Stimulated activated CD4-positive, alpha-beta T cell treated with anti-CD3 and anti-CD28 coated beads, Interleukin-1b, Interleukin-23, amount 100 ng/mL, for 48 hours (primary cell): ENCODE data around the gene LRIG3.
"Not testable (repeated sequence)": the region's sequence is repeated elsewhere in the genome, so short reads cannot be mapped to it uniquely, and the experiment has no call there.

Experiments used
- DNase-seq: peaks from one replicate; pipeline ENCODE4 v3.0.0-alpha.2; 2020

LRIG3 gene, protein sequence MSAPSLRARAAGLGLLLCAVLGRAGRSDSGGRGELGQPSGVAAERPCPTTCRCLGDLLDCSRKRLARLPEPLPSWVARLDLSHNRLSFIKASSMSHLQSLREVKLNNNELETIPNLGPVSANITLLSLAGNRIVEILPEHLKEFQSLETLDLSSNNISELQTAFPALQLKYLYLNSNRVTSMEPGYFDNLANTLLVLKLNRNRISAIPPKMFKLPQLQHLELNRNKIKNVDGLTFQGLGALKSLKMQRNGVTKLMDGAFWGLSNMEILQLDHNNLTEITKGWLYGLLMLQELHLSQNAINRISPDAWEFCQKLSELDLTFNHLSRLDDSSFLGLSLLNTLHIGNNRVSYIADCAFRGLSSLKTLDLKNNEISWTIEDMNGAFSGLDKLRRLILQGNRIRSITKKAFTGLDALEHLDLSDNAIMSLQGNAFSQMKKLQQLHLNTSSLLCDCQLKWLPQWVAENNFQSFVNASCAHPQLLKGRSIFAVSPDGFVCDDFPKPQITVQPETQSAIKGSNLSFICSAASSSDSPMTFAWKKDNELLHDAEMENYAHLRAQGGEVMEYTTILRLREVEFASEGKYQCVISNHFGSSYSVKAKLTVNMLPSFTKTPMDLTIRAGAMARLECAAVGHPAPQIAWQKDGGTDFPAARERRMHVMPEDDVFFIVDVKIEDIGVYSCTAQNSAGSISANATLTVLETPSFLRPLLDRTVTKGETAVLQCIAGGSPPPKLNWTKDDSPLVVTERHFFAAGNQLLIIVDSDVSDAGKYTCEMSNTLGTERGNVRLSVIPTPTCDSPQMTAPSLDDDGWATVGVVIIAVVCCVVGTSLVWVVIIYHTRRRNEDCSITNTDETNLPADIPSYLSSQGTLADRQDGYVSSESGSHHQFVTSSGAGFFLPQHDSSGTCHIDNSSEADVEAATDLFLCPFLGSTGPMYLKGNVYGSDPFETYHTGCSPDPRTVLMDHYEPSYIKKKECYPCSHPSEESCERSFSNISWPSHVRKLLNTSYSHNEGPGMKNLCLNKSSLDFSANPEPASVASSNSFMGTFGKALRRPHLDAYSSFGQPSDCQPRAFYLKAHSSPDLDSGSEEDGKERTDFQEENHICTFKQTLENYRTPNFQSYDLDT

DNA sequence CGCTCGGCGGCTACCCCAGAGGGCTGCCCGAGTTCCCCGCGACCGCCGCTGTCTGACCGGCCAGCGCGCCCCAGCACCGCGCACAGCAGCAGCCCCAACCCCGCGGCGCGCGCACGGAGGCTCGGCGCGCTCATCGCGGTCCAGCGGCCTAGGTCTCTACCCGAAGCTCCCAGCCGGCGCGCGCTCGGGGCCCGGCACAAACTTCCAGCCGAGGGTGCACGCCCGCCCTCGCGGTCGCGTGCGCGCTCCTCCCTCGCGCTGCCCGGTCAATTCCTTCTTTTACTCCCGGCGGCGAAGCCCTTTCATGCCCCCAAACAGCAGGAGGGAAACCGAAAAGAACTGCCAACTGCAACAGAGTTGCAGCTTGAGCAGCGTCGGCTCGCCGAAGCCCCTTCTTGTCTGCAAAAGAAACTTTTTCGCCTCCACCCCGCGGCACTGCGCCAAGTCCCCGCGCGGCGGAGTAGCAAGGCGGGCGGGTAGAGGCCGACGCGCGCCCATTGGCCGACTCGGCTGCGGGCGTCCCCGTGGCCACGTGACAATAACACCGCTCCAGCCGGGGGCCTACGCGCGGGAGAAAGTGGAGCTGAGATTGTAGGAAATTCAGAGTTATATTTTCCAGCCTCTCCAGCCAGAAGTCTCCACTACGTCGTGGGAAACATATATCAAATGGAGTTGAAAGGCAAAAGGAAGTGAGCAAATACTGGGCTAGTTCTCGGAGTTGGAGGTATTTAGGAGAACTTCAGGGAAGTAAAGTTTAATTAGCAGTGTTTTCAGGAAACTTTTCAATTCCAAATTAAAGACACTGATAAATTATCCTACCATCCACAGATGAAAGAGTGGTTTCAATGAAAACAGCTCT is at the start of gene LRIG3:
Gene LRIG3 (minus strand): TSS at position 403 of the 859 bp plus-strand sequence. CDS start 269 bp downstream, at position 134.
- DNase-seq: no peak

DNA sequence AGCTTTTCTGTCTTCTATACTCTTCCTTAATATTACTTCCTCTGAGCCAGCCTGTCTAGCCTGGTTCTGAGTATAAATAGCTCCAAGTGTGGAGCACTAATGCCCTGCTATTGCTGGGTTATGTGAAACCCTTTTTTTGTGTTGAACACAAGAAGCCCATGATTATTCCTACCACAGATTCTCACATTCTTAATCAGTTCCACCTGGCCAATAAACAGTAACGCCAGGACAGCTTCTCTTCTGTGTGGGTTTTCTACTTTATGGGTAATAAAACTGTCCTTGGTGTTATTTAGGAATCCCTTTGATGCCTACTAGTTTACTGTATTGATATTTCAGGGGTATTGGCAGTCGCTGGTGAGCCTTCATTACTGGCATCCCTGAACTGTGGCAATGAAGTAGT is 48.9 kb upstream of the LRIG3 start:
- DNase-seq: no peak

DNA sequence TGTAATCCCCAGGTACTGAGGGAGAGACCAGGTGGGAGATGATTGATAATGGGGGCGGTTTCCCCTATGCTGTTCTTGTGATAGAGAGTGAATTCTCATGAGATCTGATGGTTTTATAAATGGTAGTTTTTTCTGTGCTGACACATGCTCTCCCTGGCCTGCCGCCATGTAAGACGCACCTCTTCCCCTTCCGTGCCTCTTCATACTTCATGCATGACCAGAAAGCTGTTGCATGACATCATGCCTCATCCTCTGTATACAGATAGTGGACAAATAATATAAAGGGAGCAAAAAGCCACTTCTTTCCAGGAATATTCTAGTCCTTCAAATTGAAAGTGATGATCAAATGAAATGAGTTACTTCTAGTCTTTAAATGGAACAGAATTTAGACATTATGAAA is 47.3 kb upstream of the LRIG3 start:
- no peak for DNase-seq

DNA sequence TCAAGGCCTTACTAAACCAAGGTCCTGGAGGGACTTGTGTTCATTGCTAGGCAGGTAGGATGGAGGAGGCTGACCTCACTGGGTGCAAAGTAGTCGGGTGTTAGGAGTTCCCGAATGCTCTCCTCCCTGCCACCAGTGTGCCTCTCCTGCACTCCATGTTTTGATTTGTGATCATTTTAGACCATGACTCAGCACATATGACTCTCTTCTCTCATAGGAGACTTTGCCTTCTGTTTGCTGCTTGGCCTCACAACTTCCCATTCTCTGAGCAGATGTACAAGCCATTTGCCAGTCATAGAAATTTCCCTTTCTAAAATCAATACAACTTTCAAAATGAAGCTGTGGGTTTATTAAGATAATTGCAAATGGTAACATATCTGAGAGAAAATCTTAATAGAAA is 46.6 kb upstream of the LRIG3 start:
- DNase-seq: no peak

DNA sequence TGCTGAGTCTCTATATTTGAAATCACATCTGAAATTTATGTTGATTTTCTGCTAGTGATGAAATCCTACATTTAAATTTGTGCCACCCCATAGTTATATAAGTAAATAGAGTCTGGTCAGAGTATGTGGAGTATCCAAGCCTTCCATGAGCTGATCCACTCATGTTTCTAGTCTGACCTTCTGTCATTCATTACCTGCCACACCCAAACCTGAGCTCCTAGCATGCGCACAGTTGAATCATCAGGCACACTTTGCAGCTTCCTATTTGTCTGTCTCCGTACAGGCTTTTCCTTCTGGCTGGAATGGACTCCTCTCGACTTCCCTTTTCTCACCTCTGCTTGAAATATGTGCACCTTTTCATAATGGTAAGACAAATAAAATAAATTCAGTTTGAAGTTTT is 45.3 kb upstream of the LRIG3 start:
- no peak for DNase-seq

DNA sequence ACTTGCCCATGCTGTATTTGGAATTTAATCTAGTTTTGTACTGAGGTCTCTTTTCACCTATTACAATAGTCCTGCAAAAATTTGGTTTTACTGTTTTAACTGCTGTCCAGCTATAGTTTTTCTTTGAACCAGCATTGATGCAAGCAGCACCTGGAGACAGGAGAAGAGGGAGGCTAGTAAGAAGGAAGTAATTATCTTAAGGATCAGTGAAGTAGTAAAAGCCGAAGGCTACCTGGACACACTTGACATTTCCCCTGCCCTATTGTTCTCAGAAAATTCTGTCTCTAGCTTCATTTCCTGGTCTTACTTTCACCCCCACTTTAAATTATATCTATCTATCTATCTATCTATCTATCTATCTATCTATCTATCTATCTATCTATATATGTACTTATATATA is 43.5 kb upstream of the LRIG3 start:
- no peak for DNase-seq

DNA sequence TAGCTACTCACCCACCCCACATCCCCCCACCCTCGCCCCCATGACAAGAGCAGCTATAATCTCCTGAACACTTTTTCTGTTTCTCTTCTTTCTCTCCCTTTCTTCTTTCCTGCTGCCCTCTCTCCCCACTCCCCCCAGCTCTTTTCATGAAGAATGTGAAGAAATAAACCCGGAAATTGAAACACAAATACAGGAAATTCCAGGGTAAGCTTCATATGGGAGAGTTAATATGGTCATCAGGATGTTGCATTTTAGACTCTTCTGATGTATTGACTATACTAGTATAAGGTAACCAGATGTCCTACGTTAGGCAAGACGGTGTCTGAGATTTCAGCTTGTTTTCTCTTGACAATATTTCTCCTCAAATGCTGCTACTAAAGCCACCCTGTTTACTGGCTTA is 41.6 kb upstream of the LRIG3 start:
- DNase-seq: no peak

DNA sequence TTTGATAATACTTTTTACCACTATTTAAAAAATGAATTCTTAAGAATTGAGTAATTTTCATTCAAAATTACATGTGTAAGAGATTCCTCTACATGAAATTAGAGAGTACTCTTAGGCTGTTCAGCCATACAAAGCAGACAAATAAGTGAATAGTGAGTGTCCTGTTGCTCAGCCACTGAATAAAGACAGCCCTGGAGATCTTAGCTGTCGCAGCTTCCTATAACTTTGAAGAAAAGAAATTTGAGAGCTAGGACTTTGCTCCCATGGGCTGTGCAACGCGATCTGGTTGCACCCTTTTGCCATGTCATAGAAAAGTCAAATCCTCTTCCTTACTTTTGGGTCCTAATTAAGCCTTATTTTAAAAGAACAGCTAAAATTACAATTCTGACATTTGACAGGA is 40.9 kb upstream of the LRIG3 start:
- no peak for DNase-seq

DNA sequence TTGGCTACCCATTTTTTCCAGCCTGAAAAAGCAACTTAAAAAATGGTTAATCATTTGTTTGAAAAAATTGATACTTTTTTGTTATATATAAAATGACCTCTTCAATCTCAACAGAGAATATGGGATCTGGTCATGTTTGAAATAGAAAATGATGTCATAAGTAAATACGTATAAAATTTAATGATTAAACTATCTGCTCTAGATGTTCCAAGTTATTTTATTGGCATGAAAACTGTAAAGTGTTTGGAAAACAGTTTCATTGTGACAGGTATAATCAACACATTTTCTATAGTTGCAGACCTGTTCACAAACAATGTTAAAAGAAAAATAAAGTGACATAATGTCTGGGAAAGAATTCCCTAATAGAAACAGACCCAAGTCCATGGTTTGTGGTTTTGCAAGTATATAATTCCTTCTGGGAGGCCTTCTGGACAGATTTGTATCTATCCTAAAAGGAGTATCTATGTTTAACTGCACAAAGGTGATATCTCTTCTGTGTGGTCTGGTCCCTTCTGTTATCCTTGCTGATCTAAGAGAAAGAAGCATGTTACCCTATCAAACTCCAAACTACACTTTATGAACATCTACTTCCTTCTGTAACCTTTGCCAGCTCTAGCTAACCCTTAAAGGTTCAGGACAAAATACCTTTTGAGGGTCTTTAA is 39.5 kb upstream of the LRIG3 start:
- no peak for DNase-seq

DNA sequence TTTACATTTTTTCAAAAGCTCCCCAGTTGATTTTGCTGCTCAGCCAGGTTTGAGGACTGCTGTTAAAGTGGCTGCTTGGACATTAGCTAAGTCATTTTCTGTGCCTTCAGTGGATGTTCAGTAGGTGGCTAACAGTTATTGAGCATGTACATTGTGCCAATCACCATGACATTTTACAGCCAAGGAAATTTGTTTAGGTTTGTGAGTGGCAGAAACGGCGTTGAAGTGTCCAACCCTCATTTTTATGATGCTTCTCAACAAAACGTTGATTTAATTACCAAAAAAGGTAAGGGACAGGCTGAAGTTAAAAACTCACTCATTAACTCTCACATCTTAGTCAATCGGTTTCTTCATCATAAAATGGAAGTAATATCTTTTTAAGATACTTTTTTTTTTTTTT is 37.0 kb upstream of the LRIG3 start:
- no peak for DNase-seq

DNA sequence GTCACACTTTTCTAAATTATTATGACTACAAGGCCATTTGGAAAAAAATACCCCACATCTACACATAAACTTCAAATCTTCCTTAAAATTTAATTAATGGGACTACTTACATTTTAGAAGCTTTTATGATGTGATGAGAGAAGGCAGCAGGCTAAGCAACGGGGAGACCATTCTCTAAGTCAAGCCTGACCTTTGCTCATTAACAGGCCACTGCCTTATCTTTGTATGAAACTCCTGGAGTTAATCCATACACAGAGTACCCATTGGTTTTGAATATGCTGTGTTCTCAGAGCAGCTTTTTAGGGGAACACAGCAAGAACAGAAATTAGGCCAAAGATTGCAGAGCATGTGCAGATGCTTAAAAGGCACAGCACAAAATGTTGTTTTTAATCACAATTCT is 35.5 kb upstream of the LRIG3 start:
- no peak for DNase-seq

DNA sequence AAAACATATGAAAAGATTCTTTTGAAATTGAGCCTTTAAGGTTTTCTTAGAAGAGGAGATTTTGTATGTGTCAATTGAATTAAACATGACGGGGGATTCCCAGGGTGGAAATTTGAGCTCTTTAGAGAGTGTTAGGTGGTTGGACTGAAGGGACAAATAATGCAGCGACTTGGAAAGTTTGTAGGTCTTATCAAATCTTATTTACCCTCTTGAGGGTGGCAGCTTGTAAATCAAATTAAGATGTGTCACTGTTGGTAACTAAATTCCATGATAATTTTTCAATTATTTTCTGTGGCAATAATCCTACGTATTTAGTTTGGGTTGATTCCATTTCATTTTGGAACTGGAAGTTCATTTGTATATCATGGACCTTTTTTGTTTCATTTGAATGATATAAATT is 33.7 kb upstream of the LRIG3 start:
- DNase-seq: no peak

DNA sequence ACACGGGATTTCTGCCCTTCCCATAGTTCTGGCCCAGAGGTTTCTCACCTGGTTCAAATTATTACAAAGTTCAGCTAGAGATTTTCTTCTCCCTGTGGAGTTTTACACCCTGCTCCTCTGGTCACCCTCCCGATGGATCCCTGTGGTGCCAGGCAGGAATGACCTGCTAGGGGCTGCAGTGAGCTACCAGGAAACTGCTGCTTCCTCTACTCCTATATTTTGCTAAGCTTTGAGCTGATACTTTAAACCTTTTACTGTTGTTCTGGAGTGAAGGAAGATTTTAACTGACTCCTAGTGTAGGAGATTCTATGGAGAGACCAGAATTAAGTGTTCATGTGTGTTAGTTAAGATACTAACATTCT is 30.4 kb upstream of the LRIG3 start:
- no peak for DNase-seq

DNA sequence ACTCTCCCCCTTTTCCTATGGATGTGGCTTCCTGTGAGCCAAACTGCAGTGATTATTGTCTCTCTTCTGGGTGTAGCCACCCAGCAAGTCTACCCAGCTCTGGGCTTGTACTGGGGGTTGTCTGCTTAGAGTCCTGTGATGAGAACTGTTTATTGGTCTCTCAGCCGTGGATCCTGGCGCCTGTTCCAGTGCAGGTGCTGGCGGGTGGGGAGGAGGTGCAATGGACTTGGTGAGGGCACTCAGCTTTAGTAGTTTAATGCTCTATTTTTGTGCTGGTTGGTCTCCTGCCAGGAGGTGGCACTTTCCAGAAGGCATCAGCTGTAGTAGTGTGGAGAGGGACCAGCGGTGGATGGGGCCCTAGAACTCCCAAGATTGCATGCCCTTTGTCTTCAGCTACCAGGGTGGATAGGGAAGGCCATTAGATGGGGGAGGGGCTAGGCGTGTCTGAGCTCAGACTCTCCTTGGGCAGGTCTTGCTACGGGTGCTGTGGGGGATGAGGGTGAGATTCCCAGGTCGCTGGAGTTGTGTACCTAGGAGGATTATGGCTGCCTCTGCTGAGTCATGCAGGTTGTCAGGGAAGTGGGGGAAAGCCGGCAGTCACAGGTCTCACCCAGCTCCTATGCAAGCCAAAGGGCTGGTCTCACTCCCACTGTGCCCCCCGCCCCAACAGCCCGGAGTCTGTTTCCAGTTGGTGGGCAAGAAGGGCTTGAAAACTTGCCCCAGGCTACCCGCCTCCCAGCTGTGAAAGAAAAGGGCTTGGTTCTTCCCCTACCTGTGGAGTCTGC is 29.8 kb upstream of the LRIG3 start:
- DNase-seq: not testable (repeated sequence)

DNA sequence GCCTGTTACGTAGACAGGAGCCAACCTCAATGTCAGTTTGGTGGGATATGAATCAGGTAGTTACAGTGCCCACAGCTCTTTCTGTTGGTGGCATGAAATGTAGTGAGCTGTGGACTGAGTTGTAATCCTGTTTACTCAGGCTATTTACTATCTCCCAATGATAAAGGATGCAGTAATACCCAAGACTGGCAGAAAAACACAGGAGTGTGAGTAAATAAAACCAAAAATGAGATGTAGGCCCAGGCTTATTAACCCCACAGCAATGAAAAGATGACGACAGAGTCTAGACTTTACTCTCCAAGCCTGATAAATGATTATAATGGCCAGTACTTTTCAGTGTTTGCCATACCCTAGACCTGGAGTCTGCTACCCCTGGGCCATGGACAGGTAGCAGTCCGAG is 22.8 kb upstream of the LRIG3 start:
- DNase-seq: no peak

DNA sequence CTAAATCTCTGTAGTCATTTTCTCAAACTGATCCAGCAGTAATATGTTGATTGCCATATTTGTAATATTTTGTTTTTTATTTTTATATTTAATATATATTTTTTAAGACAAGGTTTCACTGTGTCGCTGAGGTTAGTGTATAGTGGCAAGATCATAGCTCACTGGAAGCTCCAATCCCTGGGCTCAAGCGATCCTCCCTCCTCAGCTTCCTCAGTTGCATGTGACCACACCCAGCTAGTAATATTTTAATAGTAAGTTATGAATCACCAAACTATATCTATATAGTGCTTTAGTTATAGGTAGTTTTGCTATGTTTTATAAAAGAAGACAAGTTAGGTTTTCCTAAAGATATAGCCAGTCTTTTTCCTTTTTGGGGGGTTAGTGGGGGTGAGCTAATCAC is 22.0 kb upstream of the LRIG3 start:
- no peak for DNase-seq

DNA sequence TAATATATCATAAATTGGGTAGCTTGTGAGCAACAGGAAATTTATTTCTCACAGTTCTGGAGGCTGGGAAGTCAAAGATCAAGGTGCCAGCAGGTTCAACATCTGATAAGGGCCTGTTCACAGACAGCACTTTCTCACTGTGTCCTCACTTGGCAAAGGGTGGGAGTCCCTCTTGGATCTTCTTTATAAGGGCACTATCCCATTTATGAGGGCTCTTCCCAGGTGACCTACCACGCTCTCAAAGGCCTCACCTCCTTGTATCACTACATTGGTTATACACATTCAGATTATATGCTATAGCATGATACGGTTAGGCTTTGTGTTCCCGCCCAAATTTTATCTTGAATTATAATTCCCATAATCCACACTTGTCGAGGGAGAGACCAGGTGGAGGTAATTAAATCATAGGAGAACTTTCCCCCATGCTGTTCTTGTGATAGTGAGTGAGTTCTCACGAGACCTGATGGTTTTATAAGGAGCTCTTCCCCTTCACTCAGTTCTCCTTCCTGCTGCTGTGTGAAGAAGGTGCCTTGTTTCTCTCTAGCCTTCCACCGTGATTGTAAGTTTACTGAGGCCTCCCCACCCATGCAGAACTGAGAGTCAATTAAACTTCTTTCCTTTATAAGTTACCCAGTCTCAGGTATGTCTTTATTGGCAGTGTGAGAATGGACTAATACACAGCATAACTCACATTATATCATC is 19.2 kb upstream of the LRIG3 start:
- no peak for DNase-seq

DNA sequence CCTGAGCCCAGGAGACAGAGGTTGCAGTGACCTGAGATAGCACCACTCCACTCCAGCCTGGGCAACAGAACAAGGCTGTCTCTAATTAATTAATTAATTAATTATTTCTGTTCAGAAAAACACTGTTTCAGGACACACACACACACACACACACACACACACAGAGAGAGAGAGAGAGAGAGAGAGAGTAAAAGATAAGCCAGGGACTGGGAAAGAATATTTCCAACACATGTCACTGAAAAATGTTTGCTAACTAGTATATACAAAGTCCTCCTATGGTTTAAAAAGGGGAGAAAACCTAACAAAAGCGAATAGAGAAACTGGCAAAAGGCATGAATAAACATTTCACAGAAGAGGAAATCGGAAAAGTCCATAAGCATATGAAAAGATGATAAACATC is 18.1 kb upstream of the LRIG3 start:
- no peak for DNase-seq

DNA sequence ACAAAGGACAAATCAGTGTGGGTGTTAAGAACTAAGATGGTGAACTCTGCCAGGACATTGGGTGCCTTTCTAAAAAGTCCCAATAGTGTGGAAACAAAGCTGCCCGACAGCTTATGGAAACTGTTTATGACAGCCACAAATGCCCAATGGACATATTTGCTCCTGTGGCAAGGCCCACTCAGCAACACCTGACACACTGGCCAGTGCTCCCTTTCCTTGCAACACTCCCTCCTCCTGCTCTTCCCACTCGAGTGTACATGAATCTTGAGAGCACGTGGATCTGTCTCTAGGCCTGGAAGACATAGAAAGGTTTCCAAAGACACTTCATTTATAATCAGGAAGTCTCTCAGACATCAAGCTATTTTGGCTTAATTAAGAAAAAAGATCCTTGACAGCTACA is 14.2 kb upstream of the LRIG3 start:
- no peak for DNase-seq

DNA sequence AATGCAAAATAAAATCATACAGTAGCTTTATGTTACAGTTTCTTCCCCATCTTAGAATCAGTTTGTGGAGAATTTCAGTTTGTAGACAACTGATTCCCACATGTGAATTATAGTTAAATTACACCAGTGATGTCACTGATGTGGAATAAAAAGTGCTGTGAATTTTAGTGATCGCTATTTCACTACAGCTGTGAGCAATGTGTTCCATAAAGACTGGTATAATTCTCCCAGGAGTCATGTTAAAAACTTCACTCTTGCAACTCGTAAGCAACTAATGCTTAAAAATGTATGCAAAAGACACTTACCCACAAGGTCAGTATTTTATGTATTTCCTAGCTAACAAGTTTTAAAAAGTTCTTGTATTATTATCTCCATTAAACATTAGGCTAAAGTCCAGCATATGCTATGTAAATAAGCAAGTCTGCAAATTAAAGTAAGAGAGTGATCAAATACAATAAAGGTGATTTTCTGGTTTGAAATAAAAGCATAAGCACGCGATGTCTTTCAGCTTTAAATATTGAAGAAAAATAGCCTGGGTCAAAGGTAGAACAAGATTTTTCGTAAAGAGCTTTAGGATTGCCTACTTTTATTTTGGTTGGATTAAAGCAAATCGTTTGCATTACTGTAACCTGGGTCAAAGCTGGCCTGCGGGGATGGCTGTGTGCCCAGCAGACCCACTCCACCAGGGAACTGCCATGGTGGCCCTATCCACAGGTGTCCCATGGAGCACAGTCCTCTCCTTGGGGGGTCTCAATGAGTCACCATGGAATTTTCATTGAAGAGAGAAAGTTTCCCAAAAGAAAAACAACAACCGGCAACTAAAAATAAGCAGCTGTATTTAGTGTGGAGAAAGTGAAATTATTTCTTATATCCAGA is 12.7 kb upstream of the LRIG3 start:
- DNase-seq: no peak
